Measurements from ENCODE around the gene CACNA1A.

Gene CACNA1A

DNA sequence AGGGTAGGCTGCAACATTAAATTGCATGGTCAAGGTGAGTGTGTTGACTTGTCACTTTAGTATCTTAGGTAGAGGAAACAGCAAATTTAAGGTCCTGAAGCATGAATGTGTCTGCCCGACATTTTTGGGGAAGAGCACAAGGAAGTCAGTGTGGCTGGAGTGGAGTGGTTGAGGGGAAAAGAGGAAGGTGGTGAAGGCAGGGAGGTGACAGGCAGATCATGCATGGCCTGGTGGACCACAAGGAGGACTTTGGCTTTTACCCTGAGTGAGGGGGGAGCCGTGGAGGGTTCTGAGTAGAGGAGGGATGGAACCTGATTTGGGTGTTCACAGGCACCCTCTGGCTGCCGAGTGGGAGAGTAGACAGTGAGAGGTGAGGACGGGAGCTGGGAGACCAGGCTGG is 188.1 kb downstream of the CACNA1A start:
- FAIRE-seq = no peak
- no peak for DNase-seq (ENCODE audit: insufficient read length, low spot score)

DNA sequence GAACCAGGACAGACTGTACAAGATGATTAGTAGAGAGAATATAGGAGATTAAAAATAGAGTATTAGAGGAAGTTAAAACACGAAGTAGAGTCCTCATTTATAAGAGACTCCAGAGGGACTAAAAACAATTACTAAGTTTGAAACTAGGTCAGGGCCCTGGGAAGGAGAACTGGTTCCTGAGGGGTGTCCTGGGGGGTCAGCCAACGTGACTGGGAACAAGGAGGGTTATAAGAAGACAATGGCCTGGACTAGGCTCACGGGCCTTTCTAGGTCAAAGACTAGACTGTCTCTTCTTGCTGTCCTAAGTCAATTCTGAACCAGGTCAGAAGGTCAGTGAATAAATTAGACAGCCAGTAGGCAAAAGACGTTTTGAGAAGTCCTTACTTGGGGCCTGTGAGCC is 190.8 kb downstream of the CACNA1A start:
- no peak for FAIRE-seq
- DNase-seq (ENCODE audit: insufficient read length, low spot score) = no peak

DNA sequence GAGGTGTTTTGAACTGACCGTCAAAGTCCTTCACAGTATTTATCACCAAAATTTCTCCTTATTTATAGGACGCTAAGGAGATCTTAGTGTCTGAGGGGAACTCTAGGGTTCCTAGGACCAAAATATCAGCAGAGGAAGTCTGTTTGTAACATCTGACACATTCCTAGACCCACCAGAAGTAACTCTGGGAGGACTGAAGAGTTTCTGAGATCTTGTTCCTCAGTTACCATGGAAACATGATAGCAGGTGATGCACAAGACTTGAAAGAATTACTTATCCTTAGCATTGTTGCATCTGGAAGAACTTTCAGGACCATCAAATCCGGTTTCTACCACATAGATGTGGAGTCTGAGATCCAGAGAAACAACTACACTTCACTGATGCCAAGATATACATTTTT is 191.5 kb downstream of the CACNA1A start:
- DNase-seq (ENCODE audit: insufficient read length, low spot score) (no peak), FAIRE-seq (no peak)

DNA sequence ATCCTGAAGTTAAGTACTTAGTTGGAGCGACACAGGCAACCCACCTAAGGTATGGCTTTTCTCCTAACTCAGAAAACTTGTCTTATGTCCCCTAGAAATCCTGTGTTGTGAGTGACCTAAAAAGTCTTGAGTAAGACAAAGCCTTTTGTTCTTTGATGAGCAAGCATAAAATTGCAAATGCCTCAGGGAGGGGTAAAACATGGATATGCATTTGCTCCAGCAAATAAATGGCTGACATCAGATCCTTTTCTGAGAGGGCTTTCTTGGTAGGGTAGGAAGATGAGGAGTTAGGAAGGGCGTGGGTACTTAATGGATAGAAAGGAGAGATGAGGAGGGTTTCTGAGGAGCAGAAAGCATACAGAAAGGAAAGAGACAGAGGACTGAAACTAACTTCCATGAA is 192.4 kb downstream of the CACNA1A start:
- DNase-seq (ENCODE audit: insufficient read length, low spot score) = no peak
- FAIRE-seq = no peak

- DNase-seq (ENCODE audit: insufficient read length, low spot score) = no peak
- FAIRE-seq = no peak
These were observed 196.4 kb downstream of the CACNA1A start for GRCh38 chr19:13309864-13310263.

DNA sequence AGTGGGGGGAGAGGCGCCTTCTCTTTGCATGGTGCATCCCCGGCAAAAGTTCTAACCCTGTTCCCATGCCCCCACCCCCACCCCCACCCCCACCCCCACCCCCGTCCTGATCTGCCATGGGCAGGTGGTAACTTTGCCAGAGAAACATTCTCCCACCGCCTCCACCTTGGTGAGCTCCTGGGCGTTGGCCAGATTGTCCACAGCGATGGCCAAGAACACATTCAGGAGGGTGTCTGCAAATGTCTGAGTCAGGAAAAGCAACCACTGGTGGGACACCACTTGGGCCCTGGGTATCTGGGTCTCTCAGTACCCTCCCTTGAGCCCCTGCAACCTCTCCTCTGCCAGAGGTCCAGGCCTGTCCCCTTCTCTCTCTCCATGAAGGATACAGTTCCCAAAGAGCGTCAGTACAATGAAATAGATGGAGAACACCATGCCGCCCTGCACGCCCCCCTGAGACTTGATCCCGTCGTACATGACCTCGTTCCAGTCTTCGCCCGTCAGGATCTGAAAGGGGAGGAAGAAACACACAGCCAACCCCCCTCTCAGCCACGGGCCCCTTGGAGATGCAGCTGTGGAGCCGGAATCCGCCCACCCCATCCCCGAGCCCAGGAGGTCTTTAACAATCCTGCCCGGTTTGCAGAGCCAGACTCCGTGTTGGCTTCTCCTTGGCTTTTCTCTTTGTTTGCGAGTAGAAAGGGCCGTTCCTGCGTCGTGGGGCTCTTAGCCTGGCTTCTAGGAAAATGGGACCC is 202.7 kb downstream of the CACNA1A start:
- DNase-seq (ENCODE audit: insufficient read length, low spot score) = no peak
- FAIRE-seq = no peak

- DNase-seq (ENCODE audit: insufficient read length, low spot score) (no peak), FAIRE-seq (no peak)
These were observed 203.6 kb downstream of the CACNA1A start for GRCh38 chr19:13302526-13303270.

- no peak for FAIRE-seq
These were observed 204.5 kb downstream of the CACNA1A start for GRCh38 chr19:13301627-13302334.

GRCh38 chr19:13300421-13301030 is 205.8 kb downstream of the CACNA1A start:
- no peak for DNase-seq (ENCODE audit: insufficient read length, low spot score)
- FAIRE-seq = no peak

More at GRCh38 chr19:13301627-13302334, 204.5 kb downstream of the CACNA1A start:
- DNase-seq (ENCODE audit: insufficient read length, low spot score) = no peak

DNA sequence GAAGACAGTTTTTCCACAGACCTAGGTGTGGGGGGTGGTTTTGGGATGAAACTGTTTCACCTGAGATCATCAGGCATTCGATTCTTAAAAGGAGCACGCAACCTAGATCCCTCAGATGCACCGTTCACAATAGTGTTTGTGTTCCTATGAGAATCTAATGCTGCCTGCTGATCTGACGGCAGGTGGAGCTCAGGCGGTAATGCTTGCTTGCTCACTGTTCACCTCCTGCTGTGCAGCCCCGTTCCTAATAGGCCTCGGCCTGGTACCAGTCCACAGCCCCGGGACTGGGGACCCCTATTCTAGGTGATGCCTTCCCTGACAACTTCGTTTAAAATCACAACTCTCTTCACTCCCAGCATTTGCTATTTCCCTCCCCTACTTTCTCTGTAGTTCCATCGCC is 206.4 kb downstream of the CACNA1A start:
- DNase-seq (ENCODE audit: insufficient read length, low spot score) (no peak), FAIRE-seq (no peak)

DNA sequence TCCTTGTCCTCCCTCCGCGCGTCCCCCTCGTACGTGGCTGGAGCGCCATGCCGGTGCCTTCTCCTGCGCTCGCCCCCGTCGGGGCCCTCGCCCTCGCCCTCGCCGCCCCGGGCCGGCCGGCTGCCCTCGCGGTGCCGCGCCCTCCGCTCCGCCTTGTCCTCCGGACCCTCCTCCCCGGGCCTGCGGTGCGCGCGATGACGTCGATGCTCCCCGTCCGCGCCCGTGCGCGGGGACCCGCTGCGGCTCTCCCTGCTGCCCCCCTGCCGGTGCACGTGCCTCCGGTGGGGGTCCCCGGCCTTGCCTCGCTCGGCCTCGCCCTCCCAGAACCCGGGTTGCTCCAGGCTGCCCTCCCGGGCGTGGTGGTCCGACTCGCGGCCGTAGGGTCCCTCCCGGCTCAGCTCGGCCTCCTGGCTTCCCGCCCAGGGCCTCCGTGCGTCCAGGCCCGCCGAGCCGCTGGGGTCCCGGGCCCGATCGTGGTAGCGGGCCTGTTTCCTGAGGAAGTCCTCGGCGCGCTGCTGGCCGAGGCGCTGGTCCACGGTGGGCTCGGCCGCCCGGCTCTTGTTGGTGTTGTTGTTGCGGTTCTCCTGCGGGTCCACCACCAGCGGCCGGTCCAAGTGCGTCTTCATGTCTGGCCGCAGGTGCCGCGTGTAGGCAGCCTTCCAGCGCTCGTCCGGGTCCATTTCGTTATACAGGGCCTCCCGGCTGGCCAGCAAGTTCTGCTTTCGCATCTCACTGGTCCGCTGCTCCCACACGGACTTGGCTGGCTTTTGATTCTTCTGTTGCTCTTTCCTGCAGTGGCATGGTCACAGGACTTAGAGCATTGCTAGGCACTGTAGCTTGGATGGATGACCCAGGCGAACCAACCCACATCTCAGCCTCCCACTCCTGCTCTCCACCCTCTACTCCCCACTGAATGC is 207.5 kb downstream of the CACNA1A start:
- FAIRE-seq (no peak), DNase-seq (ENCODE audit: insufficient read length, low spot score) (no peak)

DNA sequence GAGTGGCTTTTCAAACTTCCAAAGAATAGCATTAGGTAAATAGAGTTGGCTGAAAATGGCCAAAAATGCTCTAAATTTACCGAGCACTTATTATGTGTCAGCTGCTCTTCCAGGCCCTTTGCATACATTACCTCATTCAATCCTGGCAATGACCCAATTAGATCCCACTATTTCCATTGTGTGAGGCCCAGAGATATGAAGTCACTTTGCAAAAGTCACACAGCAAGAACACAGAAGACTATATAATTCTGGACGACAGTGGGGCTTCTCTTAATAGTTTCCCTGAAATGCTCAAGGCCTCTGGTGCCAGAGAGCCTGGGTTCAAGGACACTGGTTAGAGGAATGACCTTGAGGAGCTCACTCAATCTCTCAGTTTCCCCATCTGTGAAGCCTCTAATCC is 209.3 kb downstream of the CACNA1A start:
- no peak for FAIRE-seq
- no peak for DNase-seq (ENCODE audit: insufficient read length, low spot score)

GRCh38 chr19:13294812-13295567 is 211.3 kb downstream of the CACNA1A start:
- DNase-seq (ENCODE audit: insufficient read length, low spot score) (no peak), FAIRE-seq (no peak)

GRCh38 chr19:13291913-13292312 is 214.4 kb downstream of the CACNA1A start:
- DNase-seq (ENCODE audit: insufficient read length, low spot score) (no peak), FAIRE-seq (no peak)

DNA sequence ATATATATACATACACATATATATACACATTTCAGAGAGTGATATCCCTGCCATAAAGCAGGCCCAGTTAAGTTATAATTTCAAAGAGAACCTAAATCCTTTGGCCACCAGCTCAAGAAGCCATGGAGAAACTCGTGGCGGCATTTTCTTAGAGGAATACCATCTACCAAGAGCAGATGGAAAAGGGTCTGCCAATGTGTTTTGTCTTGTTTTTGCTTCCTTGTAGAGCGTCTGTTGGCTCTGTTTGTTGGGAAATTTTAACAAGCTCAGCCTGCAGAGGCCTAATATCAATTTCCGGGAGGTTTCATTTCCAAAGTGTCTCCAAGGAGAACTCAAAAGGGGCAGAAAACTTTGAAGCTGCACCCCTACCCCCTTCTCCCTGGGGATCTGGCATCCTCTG is 215.5 kb downstream of the CACNA1A start:
- DNase-seq (ENCODE audit: insufficient read length, low spot score) (no peak), FAIRE-seq (no peak)

- no peak for DNase-seq (ENCODE audit: insufficient read length, low spot score)
- no peak for FAIRE-seq
These were observed 217.0 kb downstream of the CACNA1A start for GRCh38 chr19:13289295-13289694.

- DNase-seq (ENCODE audit: insufficient read length, low spot score) = no peak
- no peak for FAIRE-seq
These were observed 219.9 kb downstream of the CACNA1A start for GRCh38 chr19:13286195-13286985.

All from GM19239 (cell line).